Measurements from ENCODE around the gene ZSWIM3.

ZSWIM3 gene

GRCh38 chr20:45833030-45833882 is 24.2 kb upstream of the ZSWIM3 start, which contains the start of gene SNX21:
TSS of gene SNX21 (plus strand) at chr20:45833799. CDS start at chr20:45833920, 121 bp downstream.
- DNase-seq (ENCODE audit: low read depth in 2 of 2), result no peak

GRCh38 chr20:45833883-45834796 is 23.3 kb upstream of the ZSWIM3 start:
- peak in 1 of 2 donors; percentile 43 for DNase-seq (ENCODE audit: low read depth in 2 of 2)

GRCh38 chr20:45834797-45835161 is 22.6 kb upstream of the ZSWIM3 start:
- DNase-seq (ENCODE audit: low read depth in 2 of 2), result no peak

GRCh38 chr20:45835329-45835765 is 22.1 kb upstream of the ZSWIM3 start:
- no peak for DNase-seq (ENCODE audit: low read depth in 2 of 2)

GRCh38 chr20:45835825-45836224 is 21.6 kb upstream of the ZSWIM3 start:
- no peak for DNase-seq (ENCODE audit: low read depth in 2 of 2)

GRCh38 chr20:45836841-45837240 is 20.6 kb upstream of the ZSWIM3 start:
- DNase-seq (ENCODE audit: low read depth in 2 of 2), result no peak

GRCh38 chr20:45840700-45841198 is 16.7 kb upstream of the ZSWIM3 start:
- no peak for DNase-seq (ENCODE audit: low read depth in 2 of 2)

GRCh38 chr20:45841407-45842129 is 15.8 kb upstream of the ZSWIM3 start:
- no peak for DNase-seq (ENCODE audit: low read depth in 2 of 2)

- DNase-seq (ENCODE audit: low read depth in 2 of 2), result no peak
Observed at GRCh38 chr20:45842169-45842812, 15.1 kb upstream of the ZSWIM3 start.

- DNase-seq (ENCODE audit: low read depth in 2 of 2), result no peak
Observed at GRCh38 chr20:45843506-45843905, 13.9 kb upstream of the ZSWIM3 start.

GRCh38 chr20:45845452-45845851 is 12.0 kb upstream of the ZSWIM3 start:
- no peak for DNase-seq (ENCODE audit: low read depth in 2 of 2)

GRCh38 chr20:45848421-45848820 is 9.0 kb upstream of the ZSWIM3 start:
- DNase-seq (ENCODE audit: low read depth in 2 of 2), result no peak

GRCh38 chr20:45848969-45849582 is 8.3 kb upstream of the ZSWIM3 start:
- DNase-seq (ENCODE audit: low read depth in 2 of 2), result no peak

- no peak for DNase-seq (ENCODE audit: low read depth in 2 of 2)
Observed at GRCh38 chr20:45850238-45850637, 7.2 kb upstream of the ZSWIM3 start.

- DNase-seq (ENCODE audit: low read depth in 2 of 2), result no peak
Observed at GRCh38 chr20:45850926-45851325, 6.5 kb upstream of the ZSWIM3 start.

- no peak for DNase-seq (ENCODE audit: low read depth in 2 of 2)
Observed at GRCh38 chr20:45851501-45851900, 5.9 kb upstream of the ZSWIM3 start.

GRCh38 chr20:45852326-45852725 is 5.1 kb upstream of the ZSWIM3 start:
- DNase-seq (ENCODE audit: low read depth in 2 of 2), result no peak

- no peak for DNase-seq (ENCODE audit: low read depth in 2 of 2)
Observed at GRCh38 chr20:45853484-45853883, 3.9 kb upstream of the ZSWIM3 start.

GRCh38 chr20:45857882-45858216 is 435 bp downstream of the ZSWIM3 start:
- peak in 1 of 2 donors; percentile 24 for DNase-seq (ENCODE audit: low read depth in 2 of 2)

- DNase-seq (ENCODE audit: low read depth in 2 of 2), result no peak
Observed at GRCh38 chr20:45859916-45860315, 2.5 kb downstream of the ZSWIM3 start.
